ENCODE results near the gene IER2.

GRCh38 chr19:13160557-13160956 lies 10.3 kb downstream of the IER2 start:
- TF ChIP-seq CTCF (IDR thresholded peaks at IDR 0.05): no peak
- no peak for TF ChIP-seq POLR2AphosphoS5 (IDR thresholded peaks at IDR 0.05; ENCODE audit: low read depth, low read length)
